Measurements from ENCODE around the gene GPRIN1. TPM values are rescaled to one million over a fixed set of nuclear protein-coding genes. Genes with fewer than 3 reads are reported as not detected.

The GPRIN1 gene
- total RNA-seq, 1 donor from 2014 or later = 1.4 TPM

- DNase-seq (no peak), ATAC-seq (no peak)
- no peak overlapping the region for H3K27ac ChIP-seq
- TF ChIP-seq, protein P1, sequence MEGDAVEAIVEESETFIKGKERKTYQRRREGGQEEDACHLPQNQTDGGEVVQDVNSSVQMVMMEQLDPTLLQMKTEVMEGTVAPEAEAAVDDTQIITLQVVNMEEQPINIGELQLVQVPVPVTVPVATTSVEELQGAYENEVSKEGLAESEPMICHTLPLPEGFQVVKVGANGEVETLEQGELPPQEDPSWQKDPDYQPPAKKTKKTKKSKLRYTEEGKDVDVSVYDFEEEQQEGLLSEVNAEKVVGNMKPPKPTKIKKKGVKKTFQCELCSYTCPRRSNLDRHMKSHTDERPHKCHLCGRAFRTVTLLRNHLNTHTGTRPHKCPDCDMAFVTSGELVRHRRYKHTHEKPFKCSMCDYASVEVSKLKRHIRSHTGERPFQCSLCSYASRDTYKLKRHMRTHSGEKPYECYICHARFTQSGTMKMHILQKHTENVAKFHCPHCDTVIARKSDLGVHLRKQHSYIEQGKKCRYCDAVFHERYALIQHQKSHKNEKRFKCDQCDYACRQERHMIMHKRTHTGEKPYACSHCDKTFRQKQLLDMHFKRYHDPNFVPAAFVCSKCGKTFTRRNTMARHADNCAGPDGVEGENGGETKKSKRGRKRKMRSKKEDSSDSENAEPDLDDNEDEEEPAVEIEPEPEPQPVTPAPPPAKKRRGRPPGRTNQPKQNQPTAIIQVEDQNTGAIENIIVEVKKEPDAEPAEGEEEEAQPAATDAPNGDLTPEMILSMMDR (IDR thresholded peaks at IDR 0.05) = no peak
- H3K36me3 ChIP-seq = no peaks in the 10 kb centered on the region
- no peak overlapping the region for H3K4me3 ChIP-seq
- H3K9me3 ChIP-seq = no peaks in the 10 kb centered on the region
- H3K27me3 ChIP-seq = peaks cover 8% of the 10 kb centered on the region
- intact Hi-C loops (cut with DNase I) = no loop called here
- H3K4me1 ChIP-seq = no peaks in the 10 kb centered on the region
These were observed 30.0 kb upstream of the GPRIN1 start for GRCh38 chr5:176639981-176640380.

DNA sequence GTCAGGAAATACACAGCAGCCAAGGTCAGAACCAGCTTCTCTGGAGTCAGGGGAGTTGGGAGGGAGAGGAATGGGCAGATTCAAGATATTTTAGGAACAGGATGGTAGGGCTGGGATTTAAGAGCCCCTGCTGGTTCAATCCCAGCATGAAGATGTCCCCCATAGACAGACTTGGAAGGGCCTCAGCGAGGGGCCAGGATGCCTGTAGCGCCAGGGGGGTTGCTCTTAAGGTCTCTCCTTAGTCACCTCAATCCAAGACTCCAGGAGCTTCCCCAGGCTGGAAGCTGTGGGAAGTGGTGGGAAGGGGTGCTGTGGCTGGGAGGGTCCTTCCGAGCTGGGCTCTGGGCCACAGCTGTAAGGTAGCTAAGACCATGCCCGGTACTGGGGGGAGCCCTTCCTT is 29.3 kb upstream of the GPRIN1 start:
- Histone ChIP-seq H3K27me3 (peaks cover 14% of the 10 kb centered on the region), H3K4me1 (no peaks in the 10 kb centered on the region), H3K9me3 (no peaks in the 10 kb centered on the region), H3K27ac (no peak overlapping the region), H3K36me3 (no peaks in the 10 kb centered on the region), H3K4me3 (no peak overlapping the region)
- TF ChIP-seq, protein P1 (IDR thresholded peaks at IDR 0.05) = no peak
- ATAC-seq (no peak), DNase-seq (no peak)
- intact Hi-C loops (cut with DNase I) = no loop called here

- intact Hi-C loops (cut with DNase I) = no loop called here
- H3K27ac ChIP-seq = no peak overlapping the region
- H3K4me3 ChIP-seq = no peak overlapping the region
- ATAC-seq (no peak), DNase-seq (no peak)
- H3K9me3 ChIP-seq = no peaks in the 10 kb centered on the region
- H3K27me3 ChIP-seq = peaks cover 15% of the 10 kb centered on the region
- no peaks in the 10 kb centered on the region for H3K36me3 ChIP-seq
- no peaks in the 10 kb centered on the region for H3K4me1 ChIP-seq
- TF ChIP-seq, protein P1 (IDR thresholded peaks at IDR 0.05) = no peak
These were observed 28.5 kb upstream of the GPRIN1 start for GRCh38 chr5:176638437-176638836.

- intact Hi-C loops (cut with DNase I) = no loop called here
- DNase-seq (no peak), ATAC-seq (no peak)
- no peak overlapping the region for H3K27ac ChIP-seq
- H3K36me3 ChIP-seq = no peaks in the 10 kb centered on the region
- H3K4me1 ChIP-seq = no peaks in the 10 kb centered on the region
- no peak overlapping the region for H3K4me3 ChIP-seq
- no peaks in the 10 kb centered on the region for H3K9me3 ChIP-seq
- peaks cover 24% of the 10 kb centered on the region for H3K27me3 ChIP-seq
- TF ChIP-seq, protein P1 (IDR thresholded peaks at IDR 0.05) = no peak
These were observed 27.6 kb upstream of the GPRIN1 start for GRCh38 chr5:176637556-176637955.

- Histone ChIP-seq H3K36me3 (no peaks in the 10 kb centered on the region), H3K9me3 (no peaks in the 10 kb centered on the region), H3K27ac (no peak overlapping the region), H3K27me3 (peaks cover 36% of the 10 kb centered on the region), H3K4me3 (no peak overlapping the region), H3K4me1 (no peaks in the 10 kb centered on the region)
- intact Hi-C loops (cut with DNase I) = no loop called here
- ATAC-seq (no peak), DNase-seq (no peak)
- TF ChIP-seq, protein P1 (IDR thresholded peaks at IDR 0.05) = no peak
These were observed 26.5 kb upstream of the GPRIN1 start for GRCh38 chr5:176636426-176636825.

DNA sequence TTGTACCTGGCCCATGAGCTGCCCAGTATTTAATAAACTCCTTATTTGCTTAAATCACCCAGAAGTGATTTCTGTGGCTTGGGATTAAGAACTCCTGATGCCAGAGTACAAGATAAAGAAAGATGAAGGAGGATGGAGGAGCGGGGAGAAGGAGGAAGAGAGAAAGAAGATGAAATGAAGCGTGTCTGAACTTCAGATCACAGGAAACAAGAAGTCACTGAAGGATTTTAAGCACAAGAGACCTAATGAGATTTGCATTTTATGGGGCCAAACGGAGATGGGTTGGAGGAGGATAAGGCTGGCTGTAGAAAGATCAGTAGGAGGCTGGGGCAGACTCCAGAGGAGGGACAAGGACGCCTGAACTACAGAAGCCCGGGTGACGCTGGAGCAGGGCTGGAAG is 23.6 kb upstream of the GPRIN1 start:
- Histone ChIP-seq H3K27ac (no peak overlapping the region), H3K4me3 (no peak overlapping the region), H3K36me3 (no peaks in the 10 kb centered on the region), H3K4me1 (peaks cover 6% of the 10 kb centered on the region), H3K27me3 (peaks cover 61% of the 10 kb centered on the region), H3K9me3 (no peaks in the 10 kb centered on the region)
- DNase-seq (no peak), ATAC-seq (no peak)
- TF ChIP-seq, protein P1 (IDR thresholded peaks at IDR 0.05) = no peak
- intact Hi-C loops (cut with DNase I) = no loop called here
